ENCODE data around the gene SUSD5. TPM values are rescaled to one million over a fixed set of nuclear protein-coding genes. Genes with fewer than 3 reads are reported as not detected.
"Not testable (repeated sequence)": the region's sequence is repeated elsewhere in the genome, so short reads cannot be mapped to it uniquely, and the experiment has no call there.

The SUSD5 gene
- total RNA-seq, 3 donors from 2014 or later, result 0.66 to 4.2 (median 3.8) TPM

DNA sequence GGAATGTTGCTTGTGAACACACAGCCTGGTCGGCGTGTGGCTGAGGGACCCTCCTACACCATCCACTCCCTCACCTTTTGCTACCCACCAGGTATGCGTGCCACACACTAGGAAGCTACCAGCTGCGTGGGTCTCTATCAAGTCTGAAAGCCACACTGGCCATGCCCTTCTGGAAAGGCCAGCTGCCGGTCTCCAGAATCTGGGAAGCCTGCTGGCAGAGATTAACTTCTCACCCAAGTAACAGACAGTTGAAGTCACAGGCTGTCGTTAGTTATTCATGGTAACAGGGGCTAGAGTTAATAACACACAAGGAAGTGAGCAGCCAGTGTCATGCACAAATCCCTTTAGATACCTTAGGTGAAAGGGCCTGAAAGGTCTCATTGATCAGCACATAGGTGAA, 48.1 kb downstream of the SUSD5 start:
- Histone ChIP-seq H3K4me3 (no peak overlapping the region), H3K27me3 (no peaks in the 10 kb centered on the region), H3K36me3 (no peaks in the 10 kb centered on the region), H3K4me1 (no peaks in the 10 kb centered on the region), H3K27ac (no peak overlapping the region), H3K9me3 (no peaks in the 10 kb centered on the region)
- DNase-seq (ENCODE audit: low spot score in 2 of 2), result no peak
- intact Hi-C loops (cut with DNase I; ENCODE audit: low total_unique reads), result no loop called here
- TF ChIP-seq POLR2AphosphoS5 (IDR thresholded peaks at IDR 0.05), result no peak
- no peak for TF ChIP-seq POLR2A (IDR thresholded peaks at IDR 0.05)
- TF ChIP-seq, protein P1, sequence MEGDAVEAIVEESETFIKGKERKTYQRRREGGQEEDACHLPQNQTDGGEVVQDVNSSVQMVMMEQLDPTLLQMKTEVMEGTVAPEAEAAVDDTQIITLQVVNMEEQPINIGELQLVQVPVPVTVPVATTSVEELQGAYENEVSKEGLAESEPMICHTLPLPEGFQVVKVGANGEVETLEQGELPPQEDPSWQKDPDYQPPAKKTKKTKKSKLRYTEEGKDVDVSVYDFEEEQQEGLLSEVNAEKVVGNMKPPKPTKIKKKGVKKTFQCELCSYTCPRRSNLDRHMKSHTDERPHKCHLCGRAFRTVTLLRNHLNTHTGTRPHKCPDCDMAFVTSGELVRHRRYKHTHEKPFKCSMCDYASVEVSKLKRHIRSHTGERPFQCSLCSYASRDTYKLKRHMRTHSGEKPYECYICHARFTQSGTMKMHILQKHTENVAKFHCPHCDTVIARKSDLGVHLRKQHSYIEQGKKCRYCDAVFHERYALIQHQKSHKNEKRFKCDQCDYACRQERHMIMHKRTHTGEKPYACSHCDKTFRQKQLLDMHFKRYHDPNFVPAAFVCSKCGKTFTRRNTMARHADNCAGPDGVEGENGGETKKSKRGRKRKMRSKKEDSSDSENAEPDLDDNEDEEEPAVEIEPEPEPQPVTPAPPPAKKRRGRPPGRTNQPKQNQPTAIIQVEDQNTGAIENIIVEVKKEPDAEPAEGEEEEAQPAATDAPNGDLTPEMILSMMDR (IDR thresholded peaks at IDR 0.05), result no peak

DNA sequence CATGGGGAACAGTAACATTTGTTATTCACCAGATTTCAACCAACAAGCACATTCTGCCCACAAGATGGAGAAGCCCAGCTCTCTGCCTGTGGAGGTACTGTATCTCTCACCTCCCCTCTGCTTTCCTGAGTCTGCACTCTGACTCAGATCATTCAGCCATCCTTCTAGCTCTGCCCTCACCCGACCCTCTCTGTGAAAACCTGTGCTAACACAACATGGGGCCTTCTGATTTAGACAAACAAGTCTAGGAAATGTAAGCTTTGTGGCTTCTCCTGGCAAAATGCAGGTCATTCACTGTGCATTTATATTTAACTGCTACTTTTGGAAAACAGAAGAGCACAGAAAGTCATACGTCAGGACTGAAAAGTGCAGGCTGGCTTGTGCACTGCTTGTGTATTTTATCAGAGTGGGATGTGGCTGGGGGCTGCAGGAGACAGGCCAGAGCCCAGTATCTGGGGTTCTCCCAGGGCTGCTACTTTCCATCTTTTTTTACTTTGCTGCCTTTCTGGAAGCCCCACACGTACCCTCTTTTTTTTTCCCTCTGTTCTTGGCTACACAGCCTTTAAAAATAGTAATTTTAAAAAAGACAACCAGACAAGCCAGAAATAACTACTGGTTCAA, 50.8 kb downstream of the SUSD5 start:
- intact Hi-C loops (cut with DNase I; ENCODE audit: low total_unique reads), result no loop called here
- TF ChIP-seq, protein P1 (IDR thresholded peaks at IDR 0.05), result no peak
- TF ChIP-seq POLR2AphosphoS5 (IDR thresholded peaks at IDR 0.05) (no peak), POLR2A (IDR thresholded peaks at IDR 0.05) (no peak)
- no peaks in the 10 kb centered on the region for H3K27me3 ChIP-seq
- no peaks in the 10 kb centered on the region for H3K9me3 ChIP-seq
- no peak overlapping the region for H3K27ac ChIP-seq
- no peak overlapping the region for H3K4me3 ChIP-seq
- H3K4me1 ChIP-seq, result no peaks in the 10 kb centered on the region
- DNase-seq (ENCODE audit: low spot score in 2 of 2), result no peak
- H3K36me3 ChIP-seq, result no peaks in the 10 kb centered on the region

DNA sequence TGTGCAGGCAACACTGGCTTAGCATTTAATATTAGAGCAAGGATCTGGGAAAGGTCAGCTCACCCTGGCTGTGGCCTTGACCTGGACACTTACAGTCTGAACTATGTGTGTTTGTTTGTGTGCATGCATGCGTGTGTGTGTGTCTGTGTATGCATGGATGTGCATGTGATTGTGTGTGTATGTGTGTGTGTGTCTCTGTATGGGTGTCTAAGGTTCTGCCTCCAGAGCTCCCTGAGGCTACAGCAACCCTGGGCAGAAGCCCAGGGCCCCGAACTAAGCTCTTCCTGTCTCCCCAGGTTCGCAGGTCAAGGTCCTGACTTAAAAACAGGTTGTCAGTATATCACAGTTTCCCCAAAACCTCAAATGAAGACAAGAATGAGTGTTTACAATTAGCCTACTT, 51.3 kb downstream of the SUSD5 start:
- intact Hi-C loops (cut with DNase I; ENCODE audit: low total_unique reads), result no loop called here
- Histone ChIP-seq H3K4me3 (no peak overlapping the region), H3K4me1 (no peaks in the 10 kb centered on the region), H3K9me3 (no peaks in the 10 kb centered on the region), H3K36me3 (no peaks in the 10 kb centered on the region), H3K27ac (no peak overlapping the region), H3K27me3 (no peaks in the 10 kb centered on the region)
- TF ChIP-seq POLR2AphosphoS5 (IDR thresholded peaks at IDR 0.05) (no peak), POLR2A (IDR thresholded peaks at IDR 0.05) (no peak)
- TF ChIP-seq, protein P1 (IDR thresholded peaks at IDR 0.05), result no peak
- DNase-seq (ENCODE audit: low spot score in 2 of 2), result no peak

DNA sequence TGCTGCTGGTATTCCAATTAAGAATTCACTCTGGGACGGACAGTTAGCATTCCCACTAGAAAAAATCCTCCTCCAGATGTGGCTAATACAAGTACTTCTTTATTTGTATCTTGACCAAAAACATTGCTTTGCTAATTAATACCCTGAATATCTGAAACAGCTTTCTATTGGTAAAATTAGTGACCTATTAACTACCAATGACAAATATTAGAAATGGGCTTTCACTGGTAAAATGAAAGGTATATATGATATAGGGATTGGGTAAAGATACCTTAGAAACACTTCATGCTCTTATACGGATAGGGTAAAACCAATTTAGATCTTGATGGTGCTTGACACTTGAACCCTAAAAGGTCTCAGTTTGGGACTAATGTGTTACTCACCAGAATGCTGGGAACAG, 52.5 kb downstream of the SUSD5 start:
- intact Hi-C loops (cut with DNase I; ENCODE audit: low total_unique reads), result no loop called here
- Histone ChIP-seq H3K9me3 (no peaks in the 10 kb centered on the region), H3K4me1 (no peaks in the 10 kb centered on the region), H3K27ac (no peak overlapping the region), H3K4me3 (no peak overlapping the region), H3K36me3 (no peaks in the 10 kb centered on the region), H3K27me3 (no peaks in the 10 kb centered on the region)
- no peak for TF ChIP-seq POLR2A (IDR thresholded peaks at IDR 0.05)
- TF ChIP-seq POLR2AphosphoS5 (IDR thresholded peaks at IDR 0.05), result no peak
- TF ChIP-seq, protein P1 (IDR thresholded peaks at IDR 0.05), result no peak
- DNase-seq (ENCODE audit: low spot score in 2 of 2), result no peak

DNA sequence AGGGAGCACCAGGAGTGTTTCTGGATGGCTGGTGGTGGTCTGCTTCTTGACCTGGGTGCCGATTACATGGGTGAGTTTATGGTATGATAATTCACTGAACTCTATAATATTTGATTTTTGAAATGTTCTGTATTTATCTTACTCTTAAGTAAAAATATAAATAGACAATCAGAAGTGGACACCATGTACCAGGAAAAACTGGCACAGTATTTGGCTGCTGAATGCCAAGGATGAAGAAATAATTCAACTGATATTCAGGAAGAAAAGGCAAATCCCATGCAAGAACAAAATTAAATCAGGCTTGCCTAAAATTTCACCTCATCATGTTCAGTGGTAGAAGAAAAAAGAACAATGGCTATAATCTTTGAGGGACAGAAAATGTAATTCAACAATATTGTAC, 53.2 kb downstream of the SUSD5 start:
- intact Hi-C loops (cut with DNase I; ENCODE audit: low total_unique reads), result no loop called here
- Histone ChIP-seq H3K4me1 (no peaks in the 10 kb centered on the region), H3K27ac (no peak overlapping the region), H3K9me3 (no peaks in the 10 kb centered on the region), H3K27me3 (no peaks in the 10 kb centered on the region), H3K4me3 (no peak overlapping the region), H3K36me3 (no peaks in the 10 kb centered on the region)
- DNase-seq (ENCODE audit: low spot score in 2 of 2), result no peak
- no peak for TF ChIP-seq POLR2AphosphoS5 (IDR thresholded peaks at IDR 0.05)
- TF ChIP-seq, protein P1 (IDR thresholded peaks at IDR 0.05), result no peak
- no peak for TF ChIP-seq POLR2A (IDR thresholded peaks at IDR 0.05)

DNA sequence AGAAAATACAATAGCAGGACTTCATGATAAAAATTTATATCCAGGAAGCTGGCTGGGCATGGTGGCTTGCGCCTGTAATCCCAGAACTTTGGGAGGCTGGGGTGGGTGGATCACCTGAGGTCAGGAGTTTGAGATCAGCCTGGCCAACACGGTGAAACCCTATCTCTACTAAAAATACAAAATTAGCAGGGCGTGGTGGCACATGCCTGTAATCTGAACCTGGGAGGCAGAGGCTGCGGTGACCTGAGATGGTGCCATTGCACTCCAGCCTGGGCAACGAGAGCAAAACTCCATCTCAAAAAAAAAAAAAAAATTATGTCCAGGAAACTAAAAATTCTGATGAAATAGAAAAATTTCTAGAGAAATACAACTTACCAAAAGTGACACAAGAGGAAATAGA, 56.0 kb downstream of the SUSD5 start:
- H3K9me3 ChIP-seq; H3K27ac ChIP-seq; H3K4me3 ChIP-seq; H3K4me1 ChIP-seq; H3K36me3 ChIP-seq; DNase-seq (ENCODE audit: low spot score in 2 of 2); intact Hi-C loops (cut with DNase I; ENCODE audit: low total_unique reads); H3K27me3 ChIP-seq: not testable (repeated sequence)

Data from breast epithelium (tissue), 4 donors.